ENCODE results near the gene MBNL1.

MBNL1 gene

DNA sequence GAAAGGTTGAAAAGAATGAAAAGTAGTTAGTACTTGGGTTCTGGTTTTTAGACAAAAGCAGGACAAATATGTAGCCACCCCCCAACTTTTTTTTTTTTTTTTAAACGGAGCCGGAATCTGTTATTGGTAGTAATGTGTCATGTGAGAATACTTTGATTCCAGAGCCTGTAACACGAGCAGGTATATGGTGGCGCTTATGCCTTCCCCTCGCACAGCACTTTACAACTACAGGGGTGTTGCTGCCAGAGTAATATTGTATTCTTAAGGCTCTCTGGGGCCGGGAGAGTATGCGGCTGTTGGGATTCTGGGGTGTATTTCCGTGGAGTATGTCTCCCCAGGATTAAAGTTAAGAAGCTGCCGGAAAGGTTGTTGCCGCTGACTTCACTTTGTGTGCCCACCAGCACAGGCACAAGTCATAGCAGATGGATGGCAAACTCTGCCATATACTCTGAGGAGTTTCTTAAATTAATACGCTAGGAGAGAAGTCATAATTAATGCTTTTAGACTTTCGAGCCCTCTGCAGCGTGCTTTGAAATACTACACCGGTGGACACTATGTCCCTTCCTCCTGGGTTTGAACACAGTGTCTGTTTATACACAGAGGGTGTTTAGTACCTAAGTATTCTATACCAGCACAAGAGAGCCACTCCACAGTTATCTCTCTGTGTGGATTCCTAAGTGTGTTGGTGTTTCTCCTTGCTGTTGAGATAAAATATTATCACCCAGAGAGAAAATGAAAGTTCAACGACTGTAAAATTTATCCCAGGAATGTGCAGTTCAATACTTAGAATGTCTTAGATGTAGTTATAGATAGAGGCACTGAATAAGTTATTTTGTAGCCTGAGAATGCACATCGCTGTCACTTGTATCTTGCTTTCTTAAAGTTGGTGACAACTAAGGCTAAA, 1.4 kb downstream of the MBNL1 start:
- TF ChIP-seq, protein P1, sequence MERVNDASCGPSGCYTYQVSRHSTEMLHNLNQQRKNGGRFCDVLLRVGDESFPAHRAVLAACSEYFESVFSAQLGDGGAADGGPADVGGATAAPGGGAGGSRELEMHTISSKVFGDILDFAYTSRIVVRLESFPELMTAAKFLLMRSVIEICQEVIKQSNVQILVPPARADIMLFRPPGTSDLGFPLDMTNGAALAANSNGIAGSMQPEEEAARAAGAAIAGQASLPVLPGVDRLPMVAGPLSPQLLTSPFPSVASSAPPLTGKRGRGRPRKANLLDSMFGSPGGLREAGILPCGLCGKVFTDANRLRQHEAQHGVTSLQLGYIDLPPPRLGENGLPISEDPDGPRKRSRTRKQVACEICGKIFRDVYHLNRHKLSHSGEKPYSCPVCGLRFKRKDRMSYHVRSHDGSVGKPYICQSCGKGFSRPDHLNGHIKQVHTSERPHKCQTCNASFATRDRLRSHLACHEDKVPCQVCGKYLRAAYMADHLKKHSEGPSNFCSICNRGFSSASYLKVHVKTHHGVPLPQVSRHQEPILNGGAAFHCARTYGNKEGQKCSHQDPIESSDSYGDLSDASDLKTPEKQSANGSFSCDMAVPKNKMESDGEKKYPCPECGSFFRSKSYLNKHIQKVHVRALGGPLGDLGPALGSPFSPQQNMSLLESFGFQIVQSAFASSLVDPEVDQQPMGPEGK (CRISPR knock-in tag; IDR thresholded peaks at IDR 0.05; ENCODE audit: borderline replicate concordance), result no peak
- TF ChIP-seq CSDC2 (CRISPR knock-in tag; IDR thresholded peaks at IDR 0.05) (no peak), ZNF565 (CRISPR knock-in tag; conservative IDR thresholded peaks at IDR 0.05; ENCODE audit: low read depth) (no peak), ESRRG (CRISPR knock-in tag; IDR thresholded peaks at IDR 0.05) (no peak), BACH2 (CRISPR knock-in tag; IDR thresholded peaks at IDR 0.05; ENCODE audit: borderline replicate concordance) (no peak), POU6F1 (CRISPR knock-in tag; IDR thresholded peaks at IDR 0.05; ENCODE audit: borderline replicate concordance, low read depth) (no peak), ARNTL (CRISPR knock-in tag; IDR thresholded peaks at IDR 0.05; ENCODE audit: borderline replicate concordance, low read depth) (no peak), SNAI2 (CRISPR knock-in tag; IDR thresholded peaks at IDR 0.05) (no peak), CREB5 (CRISPR knock-in tag; IDR thresholded peaks at IDR 0.05; ENCODE audit: low read depth) (no peak), ZFP30 (CRISPR knock-in tag; IDR thresholded peaks at IDR 0.05) (no peak), ZNF70 (CRISPR knock-in tag; IDR thresholded peaks at IDR 0.05) (no peak)
- peak; percentile 62 for ATAC-seq

DNA sequence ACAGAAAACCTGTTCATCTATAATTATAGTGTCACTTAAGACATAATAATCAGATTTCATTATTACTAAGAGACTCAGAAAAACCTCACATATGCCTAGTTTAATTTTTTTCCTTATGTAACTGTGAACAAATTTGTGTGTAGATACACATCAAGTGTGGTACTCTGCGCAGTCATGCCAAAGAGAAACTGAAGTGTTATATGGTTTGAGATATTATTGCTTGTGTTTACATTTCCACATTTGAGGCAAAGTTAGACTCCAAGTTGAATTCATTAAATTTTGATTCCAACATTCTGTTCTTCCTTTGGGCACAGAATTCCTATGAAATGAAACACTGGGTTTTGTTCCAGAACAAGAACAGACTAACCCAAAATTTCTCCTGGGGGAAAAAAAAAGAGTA, 2.2 kb downstream of the MBNL1 start:
- no peak for ATAC-seq
- TF ChIP-seq TCF4 (CRISPR knock-in tag; IDR thresholded peaks at IDR 0.05; ENCODE audit: borderline replicate concordance) (no peak), CSDC2 (CRISPR knock-in tag; IDR thresholded peaks at IDR 0.05) (no peak), ZFP3 (CRISPR knock-in tag; IDR thresholded peaks at IDR 0.05) (no peak), ZNF565 (CRISPR knock-in tag; conservative IDR thresholded peaks at IDR 0.05; ENCODE audit: low read depth) (no peak)

- TF ChIP-seq ZNF8 (CRISPR knock-in tag; IDR thresholded peaks at IDR 0.05) (no peak), ESRRG (CRISPR knock-in tag; IDR thresholded peaks at IDR 0.05) (no peak), ZC3H10 (CRISPR knock-in tag; IDR thresholded peaks at IDR 0.05) (no peak), PPARA (CRISPR knock-in tag; IDR thresholded peaks at IDR 0.05; ENCODE audit: borderline replicate concordance) (no peak), CREB5 (CRISPR knock-in tag; IDR thresholded peaks at IDR 0.05; ENCODE audit: low read depth) (no peak)
- TF ChIP-seq, protein P1 (CRISPR knock-in tag; IDR thresholded peaks at IDR 0.05; ENCODE audit: borderline replicate concordance), result no peak
- ATAC-seq, result no peak
Observed at GRCh38 chr3:152271501-152272236, 2.9 kb downstream of the MBNL1 start.

DNA sequence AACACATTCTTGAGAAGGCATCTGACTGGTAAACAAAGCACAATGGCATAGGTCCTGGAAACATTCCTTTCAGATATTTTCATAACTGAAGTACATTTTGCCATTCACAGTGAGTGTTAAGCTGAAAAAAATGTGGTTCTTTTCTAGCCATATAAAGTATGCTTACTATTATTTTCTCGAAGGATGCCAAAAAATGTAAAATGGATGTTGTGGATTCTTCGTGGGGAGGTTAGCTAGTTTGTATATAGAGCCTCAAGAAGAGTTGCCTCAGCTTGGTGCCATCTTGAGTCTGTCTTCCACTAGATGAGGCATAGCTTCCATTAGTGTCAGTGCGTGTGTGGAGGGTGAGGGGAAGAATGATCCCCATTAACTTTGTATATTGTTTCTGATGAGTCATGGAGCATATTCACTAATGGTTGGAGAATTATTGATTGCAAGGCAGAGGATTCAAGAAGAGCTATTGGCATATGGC, 4.1 kb downstream of the MBNL1 start:
- ATAC-seq, result peak; percentile 3; the same call in 2 of the 3 replicates
- no peak for TF ChIP-seq ARNTL (CRISPR knock-in tag; IDR thresholded peaks at IDR 0.05; ENCODE audit: borderline replicate concordance, low read depth)
- TF ChIP-seq ISL1 (CRISPR knock-in tag; IDR thresholded peaks at IDR 0.05), result peak; percentile 51
- no peak for TF ChIP-seq GLIS3 (CRISPR knock-in tag; IDR thresholded peaks at IDR 0.05)
- TF ChIP-seq CSDC2 (CRISPR knock-in tag; IDR thresholded peaks at IDR 0.05), result peak; percentile 64; the same call in 1 of the 2 replicates
- TF ChIP-seq TOX (CRISPR knock-in tag; IDR thresholded peaks at IDR 0.05; ENCODE audit: borderline replicate concordance), result no peak
- TF ChIP-seq ZC3H10 (CRISPR knock-in tag; IDR thresholded peaks at IDR 0.05), result no peak
- TF ChIP-seq, protein P1 (CRISPR knock-in tag; IDR thresholded peaks at IDR 0.05; ENCODE audit: borderline replicate concordance), result no peak
- no peak for TF ChIP-seq POU6F1 (CRISPR knock-in tag; IDR thresholded peaks at IDR 0.05; ENCODE audit: borderline replicate concordance, low read depth)
- TF ChIP-seq SNAI2 (CRISPR knock-in tag; IDR thresholded peaks at IDR 0.05), result no peak
- no peak for TF ChIP-seq ZFP30 (CRISPR knock-in tag; IDR thresholded peaks at IDR 0.05)
- TF ChIP-seq ZNF565 (CRISPR knock-in tag; conservative IDR thresholded peaks at IDR 0.05; ENCODE audit: low read depth), result no peak
- TF ChIP-seq ZNF70 (CRISPR knock-in tag; IDR thresholded peaks at IDR 0.05), result no peak
- no peak for TF ChIP-seq ZFP3 (CRISPR knock-in tag; IDR thresholded peaks at IDR 0.05)
